ACHN (cell line): ENCODE results near the gene GJB5.
"Not testable (repeated sequence)": the region's sequence is repeated elsewhere in the genome, so short reads cannot be mapped to it uniquely, and the experiment has no call there.

Experiments
- DNase-seq: peaks from one replicate; pipeline ENCODE4 v3.0.0-alpha.2; 2015
- in situ Hi-C: cut with HindIII; loops from 2 replicates; pipeline ENCODE4 v1.10.0; 2017; ENCODE audit warnings: low sequenced_read_pairs, low pct_ligation_motif_present, low pct_unique_long_range_greater_than_20kb

The GJB5 gene

DNA sequence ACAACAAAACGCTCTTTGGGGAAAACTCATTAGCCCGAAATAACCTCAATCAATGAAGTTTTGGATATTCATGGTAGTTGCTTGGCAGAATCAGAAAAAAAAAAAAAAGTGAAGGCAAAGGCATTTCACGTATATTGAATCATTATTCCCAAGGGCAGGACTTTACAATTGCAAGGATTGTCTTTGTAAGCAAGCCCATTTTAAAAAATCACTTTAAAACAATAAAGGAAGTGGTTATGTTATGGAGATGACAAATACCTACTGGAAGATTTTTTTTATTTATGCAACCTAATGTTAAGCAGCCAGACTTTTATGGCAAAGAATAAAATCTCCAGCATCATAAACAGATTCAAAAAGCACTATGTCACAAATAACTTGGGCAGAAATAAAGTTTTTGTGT, 14.0 kb downstream of the GJB5 start:
- in situ Hi-C loops: no loop called here
- no peak for DNase-seq

DNA sequence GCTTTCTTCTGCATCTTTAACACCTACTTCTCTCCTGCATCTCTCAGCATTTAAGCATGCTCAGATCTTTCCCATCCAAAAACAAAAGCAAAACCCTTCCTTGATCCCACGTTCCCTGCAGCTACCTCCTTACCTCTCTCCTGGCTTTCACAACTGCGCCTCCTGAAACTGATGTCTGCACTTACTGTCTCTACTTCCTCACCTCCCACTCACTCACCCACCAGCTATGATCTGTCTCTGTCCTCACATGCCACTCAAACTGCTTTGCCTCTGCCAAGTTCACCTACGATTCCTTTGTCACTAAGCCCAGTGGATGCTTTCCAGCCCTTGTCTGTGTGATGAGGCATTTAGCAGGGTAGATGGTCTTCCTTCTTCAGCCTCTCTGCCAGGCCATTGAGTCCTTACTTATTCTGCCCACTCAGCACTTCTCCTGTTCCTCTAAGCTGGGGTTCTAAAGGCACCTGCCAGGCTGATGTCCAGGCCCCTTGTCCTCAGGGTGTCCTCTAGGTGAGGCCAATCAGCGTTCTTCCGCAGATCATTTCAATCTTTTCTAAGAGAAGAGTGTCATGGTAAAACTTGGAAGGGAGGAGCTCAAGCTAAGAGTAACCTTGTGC, 16.2 kb downstream of the GJB5 start:
- in situ Hi-C loops: no loop called here
- no peak for DNase-seq

DNA sequence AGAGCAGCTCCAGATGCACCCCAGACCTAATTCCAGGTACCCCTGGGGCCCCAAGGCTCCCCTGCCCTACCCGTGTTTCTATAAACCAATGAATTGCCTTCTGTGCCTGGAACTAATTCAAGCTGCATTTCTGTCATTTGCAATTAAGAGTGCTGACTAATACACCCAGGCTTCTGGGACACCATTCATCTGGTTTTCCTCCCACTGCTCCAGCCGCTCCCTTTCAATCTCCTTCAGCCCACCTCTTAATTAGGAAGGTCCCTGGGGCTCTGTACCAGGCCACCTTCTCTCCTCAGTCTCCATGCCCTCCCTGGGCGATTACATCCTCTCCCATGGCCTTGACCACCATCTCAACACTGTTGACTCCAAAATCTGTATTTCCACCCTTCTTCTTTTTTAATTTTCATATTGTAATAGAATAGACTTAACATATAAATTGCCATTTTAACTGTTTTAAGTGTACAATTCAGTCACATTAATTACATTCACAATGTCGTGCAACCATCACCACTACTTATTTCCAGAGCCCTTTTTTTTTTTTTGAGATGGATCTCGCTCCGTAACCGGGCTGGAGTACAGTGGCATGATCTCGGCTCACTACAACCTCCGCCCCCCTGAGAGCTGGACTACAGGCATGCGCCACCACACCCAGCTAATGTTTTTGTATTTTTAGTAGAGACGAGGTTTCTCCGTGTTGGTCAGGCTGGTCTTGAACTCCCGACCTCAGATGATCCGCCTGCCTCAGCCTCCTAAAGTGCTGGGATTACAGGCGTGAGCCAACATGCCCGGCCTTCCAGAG, 16.9 kb downstream of the GJB5 start:
- in situ Hi-C loops: no loop called here
- DNase-seq: no peak

DNA sequence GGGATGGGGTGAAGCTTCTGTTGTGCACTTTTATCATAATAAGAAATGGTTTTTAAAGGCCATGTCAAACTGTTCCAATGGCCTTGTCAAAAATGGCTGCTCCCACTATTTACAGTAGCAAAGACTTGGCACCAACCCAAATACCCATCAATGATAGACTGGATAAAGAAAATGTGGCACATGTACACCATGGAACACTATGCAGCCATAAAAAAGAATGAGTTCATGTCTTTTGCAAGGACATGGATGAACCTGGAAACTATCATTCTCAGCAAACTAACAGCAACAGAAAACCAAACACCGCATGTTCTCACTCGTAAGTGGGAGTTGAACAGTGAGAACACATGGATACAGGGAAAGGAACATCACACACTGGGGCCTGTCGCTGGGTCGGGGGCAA, 18.3 kb downstream of the GJB5 start:
- in situ Hi-C loops, DNase-seq: not testable (repeated sequence)

DNA sequence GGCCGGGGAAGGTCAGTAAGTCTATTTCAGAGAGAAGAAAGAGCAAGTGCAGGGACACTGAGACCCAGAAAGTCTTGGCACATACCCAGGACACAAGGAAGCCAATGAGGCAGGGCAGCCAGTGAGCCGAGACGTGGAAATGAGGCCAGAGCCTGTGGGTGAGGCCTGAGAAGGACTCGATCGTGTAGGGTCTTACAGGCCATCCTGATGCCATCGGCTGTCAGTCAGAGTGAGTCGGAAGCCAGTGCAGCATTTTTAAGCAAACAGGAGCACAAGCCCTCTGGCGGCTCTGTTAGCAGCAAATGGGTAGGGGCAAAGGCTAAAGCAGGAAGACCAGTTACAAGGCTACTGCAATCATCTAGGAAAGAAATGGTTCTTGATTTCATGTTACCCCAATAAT, 20.1 kb downstream of the GJB5 start:
- no peak for DNase-seq
- in situ Hi-C loops: no loop called here

GRCh38 chr1:34776911-34777310, 22.1 kb downstream of the GJB5 start:
- in situ Hi-C loops: no loop called here
- no peak for DNase-seq

GRCh38 chr1:34777519-34778321, 22.9 kb downstream of the GJB5 start:
- DNase-seq: no peak
- in situ Hi-C loops: no loop called here

- DNase-seq: no peak
- in situ Hi-C loops: no loop called here
Measured at GRCh38 chr1:34778381-34778780, 23.5 kb downstream of the GJB5 start.

GRCh38 chr1:34779005-34779404, 24.2 kb downstream of the GJB5 start:
- DNase-seq: no peak
- in situ Hi-C loops: no loop called here

GRCh38 chr1:34779526-34779925, 24.7 kb downstream of the GJB5 start:
- in situ Hi-C loops: no loop called here
- DNase-seq: no peak

- DNase-seq: no peak
- in situ Hi-C loops: no loop called here
Measured at GRCh38 chr1:34779962-34780361, 25.1 kb downstream of the GJB5 start.

GRCh38 chr1:34780528-34780927, 25.7 kb downstream of the GJB5 start:
- in situ Hi-C loops: no loop called here
- DNase-seq: no peak

DNA sequence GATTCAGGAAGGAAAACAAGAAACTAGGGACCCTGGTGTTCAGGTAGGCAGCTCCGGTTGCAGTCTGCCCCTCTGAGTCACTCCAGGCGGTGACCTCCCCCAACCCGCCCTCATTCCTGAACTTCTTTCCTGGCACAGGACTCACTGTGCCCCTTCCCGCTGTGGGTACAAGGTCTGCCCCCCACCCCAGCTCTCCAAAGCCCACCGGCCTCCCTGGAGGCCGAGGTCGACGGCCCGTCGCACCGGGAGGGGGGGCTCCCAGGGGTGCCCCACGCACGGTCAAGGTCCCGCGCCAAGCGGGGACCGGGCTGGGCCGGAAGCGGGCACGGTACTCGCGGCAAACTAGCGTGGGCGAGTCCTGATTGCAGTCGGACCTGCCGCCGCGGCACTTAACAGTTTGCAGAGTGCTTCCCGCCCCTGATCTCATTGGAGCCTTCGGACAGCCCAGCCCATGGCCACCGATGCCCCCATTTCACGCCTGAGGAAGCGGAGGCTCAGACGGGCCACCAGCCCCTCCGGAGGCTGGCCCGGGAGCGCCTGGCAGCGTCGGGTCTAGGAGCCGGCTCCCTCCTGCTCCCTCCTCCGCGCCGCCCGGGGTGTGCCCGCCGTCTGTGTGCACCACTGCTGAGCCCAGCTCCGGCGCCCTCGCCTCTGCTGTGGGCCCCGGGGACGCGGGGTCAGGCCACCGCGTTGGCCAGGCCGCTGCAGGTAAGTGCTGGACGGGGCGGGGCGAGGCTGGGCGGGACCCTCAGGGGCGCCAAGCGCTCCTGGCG, 26.4 kb downstream of the GJB5 start, which contains the start of gene GJB3:
TSS of gene GJB3 (plus strand) at position 144 of the 773 bp plus-strand sequence. CDS start 3,549 bp downstream, outside the sequence.
- peak; percentile 1 for DNase-seq
- in situ Hi-C loops: no loop called here

GRCh38 chr1:34781844-34782391, 27.1 kb downstream of the GJB5 start:
- in situ Hi-C loops: no loop called here
- DNase-seq: no peak

- in situ Hi-C loops: no loop called here
- DNase-seq: no peak
Measured at GRCh38 chr1:34784751-34785221, 29.9 kb downstream of the GJB5 start.

DNA sequence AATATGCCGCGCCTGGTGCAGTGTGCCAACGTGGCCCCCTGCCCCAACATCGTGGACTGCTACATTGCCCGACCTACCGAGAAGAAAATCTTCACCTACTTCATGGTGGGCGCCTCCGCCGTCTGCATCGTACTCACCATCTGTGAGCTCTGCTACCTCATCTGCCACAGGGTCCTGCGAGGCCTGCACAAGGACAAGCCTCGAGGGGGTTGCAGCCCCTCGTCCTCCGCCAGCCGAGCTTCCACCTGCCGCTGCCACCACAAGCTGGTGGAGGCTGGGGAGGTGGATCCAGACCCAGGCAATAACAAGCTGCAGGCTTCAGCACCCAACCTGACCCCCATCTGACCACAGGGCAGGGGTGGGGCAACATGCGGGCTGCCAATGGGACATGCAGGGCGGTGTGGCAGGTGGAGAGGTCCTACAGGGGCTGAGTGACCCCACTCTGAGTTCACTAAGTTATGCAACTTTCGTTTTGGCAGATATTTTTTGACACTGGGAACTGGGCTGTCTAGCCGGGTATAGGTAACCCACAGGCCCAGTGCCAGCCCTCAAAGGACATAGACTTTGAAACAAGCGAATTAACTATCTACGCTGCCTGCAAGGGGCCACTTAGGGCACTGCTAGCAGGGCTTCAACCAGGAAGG, 30.5 kb downstream of the GJB5 start:
- no peak for DNase-seq
- in situ Hi-C loops: no loop called here

- no peak for DNase-seq
- in situ Hi-C loops: no loop called here
Measured at GRCh38 chr1:34785875-34786470, 31.1 kb downstream of the GJB5 start.
